ENCODE data around the gene ASS1. TPM values are rescaled to one million over a fixed set of nuclear protein-coding genes. Genes with fewer than 3 reads are reported as not detected.

ASS1 gene
- 2.4 and 5.5 TPM in 2 replicates for total RNA-seq

GRCh38 chr9:130444565-130445221 is at the start of gene ASS1:
TSS of gene ASS1 (plus strand) at chr9:130444961. CDS start at chr9:130452229, 7,268 bp downstream.

Small RNAs within 50 kb of the gene (small RNA-seq; reads per million reads assigned to genes)
- gene RN7SL665P, result not detected

Other genes with a start within 250 kb of the ASS1 start
- 0.39 TPM in 1 of 2 replicates, not detected in the other for gene HMCN2, start 179.2 kb upstream of the ASS1 start, total RNA-seq
- 34.2 and 34.5 TPM in 2 replicates for gene FUBP3, start 134.6 kb downstream of the ASS1 start, total RNA-seq
- gene PRDM12, start 219.6 kb downstream of the ASS1 start, total RNA-seq, result not detected in 2 replicates
- 13.3 and 15.8 TPM in 2 replicates for gene EXOSC2, start 248.8 kb downstream of the ASS1 start, total RNA-seq

All from placental epithelial cell (primary cell).